Measurements from ENCODE around the gene TSHZ2.

DNA sequence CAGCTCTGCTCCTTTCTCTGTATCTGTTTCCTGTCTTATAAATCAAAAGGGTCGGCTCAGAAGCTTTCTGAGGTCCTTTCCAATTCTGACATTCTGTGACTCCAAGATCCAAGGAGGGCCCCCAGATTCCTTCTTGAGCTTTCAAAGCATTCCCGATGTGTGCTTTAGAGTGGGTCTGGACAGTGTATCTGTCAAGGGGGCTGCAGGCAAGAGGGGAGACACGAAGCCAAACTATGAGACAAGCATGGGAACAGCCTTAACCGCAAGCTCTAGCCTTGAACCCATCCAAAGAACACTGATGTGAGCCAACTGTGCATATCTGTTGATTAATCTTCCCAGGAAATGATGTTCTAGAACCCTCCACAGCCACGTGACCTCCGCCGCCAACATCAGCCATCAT is 73.8 kb downstream of the TSHZ2 start:
- TF ChIP-seq CTCF (IDR thresholded peaks at IDR 0.05; ENCODE audit: extremely low read depth in 1 of 2, insufficient read depth in 1 of 2, low read depth in 1 of 2, low read length in 2 of 2) (no peak), POLR2AphosphoS5 (IDR thresholded peaks at IDR 0.05; ENCODE audit: insufficient read depth, low read depth, low read length) (no peak), EZH2 (IDR thresholded peaks at IDR 0.05; ENCODE audit: borderline replicate concordance, low read depth, low read length, severe bottlenecking) (no peak), POLR2A (IDR thresholded peaks at IDR 0.05; ENCODE audit: low read depth, low read length) (no peak), FOS (IDR thresholded peaks at IDR 0.05; ENCODE audit: borderline replicate concordance, insufficient read depth, low read length) (no peak)
- TF ChIP-seq, protein P1, sequence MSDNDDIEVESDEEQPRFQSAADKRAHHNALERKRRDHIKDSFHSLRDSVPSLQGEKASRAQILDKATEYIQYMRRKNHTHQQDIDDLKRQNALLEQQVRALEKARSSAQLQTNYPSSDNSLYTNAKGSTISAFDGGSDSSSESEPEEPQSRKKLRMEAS (IDR thresholded peaks at IDR 0.05; ENCODE audit: insufficient read depth, insufficient read length), result no peak
